ENCODE measurements around the gene SP110.

DNA sequence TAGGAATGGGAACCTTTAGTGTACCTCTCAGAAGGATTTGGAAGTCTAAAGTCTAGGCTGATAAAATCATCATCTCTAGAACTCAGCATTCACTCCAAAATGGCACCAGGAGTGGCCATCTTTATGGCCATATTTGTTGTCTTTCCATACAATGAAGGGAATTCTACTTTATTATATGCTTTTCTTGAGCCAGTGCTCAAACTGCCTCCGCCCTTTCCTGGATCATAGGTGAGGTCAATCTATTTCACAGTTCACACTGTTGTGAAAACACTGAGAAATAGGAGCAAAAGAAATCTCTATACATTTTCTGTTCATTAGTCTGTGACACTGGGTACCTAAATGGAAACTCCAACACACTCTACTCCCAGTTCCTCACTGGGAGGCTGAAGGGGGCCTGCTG lies 55.6 kb downstream of the SP110 start:
- TF ChIP-seq, protein P1, sequence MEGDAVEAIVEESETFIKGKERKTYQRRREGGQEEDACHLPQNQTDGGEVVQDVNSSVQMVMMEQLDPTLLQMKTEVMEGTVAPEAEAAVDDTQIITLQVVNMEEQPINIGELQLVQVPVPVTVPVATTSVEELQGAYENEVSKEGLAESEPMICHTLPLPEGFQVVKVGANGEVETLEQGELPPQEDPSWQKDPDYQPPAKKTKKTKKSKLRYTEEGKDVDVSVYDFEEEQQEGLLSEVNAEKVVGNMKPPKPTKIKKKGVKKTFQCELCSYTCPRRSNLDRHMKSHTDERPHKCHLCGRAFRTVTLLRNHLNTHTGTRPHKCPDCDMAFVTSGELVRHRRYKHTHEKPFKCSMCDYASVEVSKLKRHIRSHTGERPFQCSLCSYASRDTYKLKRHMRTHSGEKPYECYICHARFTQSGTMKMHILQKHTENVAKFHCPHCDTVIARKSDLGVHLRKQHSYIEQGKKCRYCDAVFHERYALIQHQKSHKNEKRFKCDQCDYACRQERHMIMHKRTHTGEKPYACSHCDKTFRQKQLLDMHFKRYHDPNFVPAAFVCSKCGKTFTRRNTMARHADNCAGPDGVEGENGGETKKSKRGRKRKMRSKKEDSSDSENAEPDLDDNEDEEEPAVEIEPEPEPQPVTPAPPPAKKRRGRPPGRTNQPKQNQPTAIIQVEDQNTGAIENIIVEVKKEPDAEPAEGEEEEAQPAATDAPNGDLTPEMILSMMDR (conservative IDR thresholded peaks at IDR 0.05; ENCODE audit: low read depth in 2 of 2), result no peak
- TF ChIP-seq, protein P2, sequence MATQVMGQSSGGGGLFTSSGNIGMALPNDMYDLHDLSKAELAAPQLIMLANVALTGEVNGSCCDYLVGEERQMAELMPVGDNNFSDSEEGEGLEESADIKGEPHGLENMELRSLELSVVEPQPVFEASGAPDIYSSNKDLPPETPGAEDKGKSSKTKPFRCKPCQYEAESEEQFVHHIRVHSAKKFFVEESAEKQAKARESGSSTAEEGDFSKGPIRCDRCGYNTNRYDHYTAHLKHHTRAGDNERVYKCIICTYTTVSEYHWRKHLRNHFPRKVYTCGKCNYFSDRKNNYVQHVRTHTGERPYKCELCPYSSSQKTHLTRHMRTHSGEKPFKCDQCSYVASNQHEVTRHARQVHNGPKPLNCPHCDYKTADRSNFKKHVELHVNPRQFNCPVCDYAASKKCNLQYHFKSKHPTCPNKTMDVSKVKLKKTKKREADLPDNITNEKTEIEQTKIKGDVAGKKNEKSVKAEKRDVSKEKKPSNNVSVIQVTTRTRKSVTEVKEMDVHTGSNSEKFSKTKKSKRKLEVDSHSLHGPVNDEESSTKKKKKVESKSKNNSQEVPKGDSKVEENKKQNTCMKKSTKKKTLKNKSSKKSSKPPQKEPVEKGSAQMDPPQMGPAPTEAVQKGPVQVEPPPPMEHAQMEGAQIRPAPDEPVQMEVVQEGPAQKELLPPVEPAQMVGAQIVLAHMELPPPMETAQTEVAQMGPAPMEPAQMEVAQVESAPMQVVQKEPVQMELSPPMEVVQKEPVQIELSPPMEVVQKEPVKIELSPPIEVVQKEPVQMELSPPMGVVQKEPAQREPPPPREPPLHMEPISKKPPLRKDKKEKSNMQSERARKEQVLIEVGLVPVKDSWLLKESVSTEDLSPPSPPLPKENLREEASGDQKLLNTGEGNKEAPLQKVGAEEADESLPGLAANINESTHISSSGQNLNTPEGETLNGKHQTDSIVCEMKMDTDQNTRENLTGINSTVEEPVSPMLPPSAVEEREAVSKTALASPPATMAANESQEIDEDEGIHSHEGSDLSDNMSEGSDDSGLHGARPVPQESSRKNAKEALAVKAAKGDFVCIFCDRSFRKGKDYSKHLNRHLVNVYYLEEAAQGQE (IDR thresholded peaks at IDR 0.05; ENCODE audit: unreplicated experiment), result no peak
- TF ChIP-seq EZH2 (IDR thresholded peaks at IDR 0.05; ENCODE audit: low read depth, unreplicated experiment), result no peak
- no peak for TF ChIP-seq EZH2phosphoT487 (IDR thresholded peaks at IDR 0.05; ENCODE audit: unreplicated experiment)

All from GM23338 (cell line).